NB4 (cell line): ENCODE results near the gene EIF4B.

ENCODE experiments used
- DNase-seq: peaks from one replicate; pipeline ENCODE4 v3.0.0; 2010; ENCODE audit warnings: low read depth
- H3K4me3 ChIP-seq: one replicate; pipeline ENCODE4 v1.5.1; 2011; ENCODE audit warnings: mild to moderate bottlenecking, low read depth, low read length, moderate library complexity
- MYC ChIP-seq: IDR thresholded peaks from 2 replicates; pipeline ENCODE4 v1.6.1; 2011; ENCODE audit warnings: low read depth, low read length
- POLR2A ChIP-seq: IDR thresholded peaks from 2 replicates; pipeline ENCODE4 v1.6.1; 2011; ENCODE audit warnings: mild to moderate bottlenecking; ENCODE audit not compliant: insufficient read length; ENCODE audit errors: extremely low read depth
- TF ChIP-seq, protein P1 (sequence below): IDR thresholded peaks from one replicate; pipeline ENCODE4 v1.5.1; 2012; ENCODE audit warnings: low read depth, low read length
- TF ChIP-seq, protein P2 (sequence below): IDR thresholded peaks from 2 replicates; pipeline ENCODE4 v1.6.1; 2011; ENCODE audit warnings: low read depth, low read length

EIF4B gene

DNA sequence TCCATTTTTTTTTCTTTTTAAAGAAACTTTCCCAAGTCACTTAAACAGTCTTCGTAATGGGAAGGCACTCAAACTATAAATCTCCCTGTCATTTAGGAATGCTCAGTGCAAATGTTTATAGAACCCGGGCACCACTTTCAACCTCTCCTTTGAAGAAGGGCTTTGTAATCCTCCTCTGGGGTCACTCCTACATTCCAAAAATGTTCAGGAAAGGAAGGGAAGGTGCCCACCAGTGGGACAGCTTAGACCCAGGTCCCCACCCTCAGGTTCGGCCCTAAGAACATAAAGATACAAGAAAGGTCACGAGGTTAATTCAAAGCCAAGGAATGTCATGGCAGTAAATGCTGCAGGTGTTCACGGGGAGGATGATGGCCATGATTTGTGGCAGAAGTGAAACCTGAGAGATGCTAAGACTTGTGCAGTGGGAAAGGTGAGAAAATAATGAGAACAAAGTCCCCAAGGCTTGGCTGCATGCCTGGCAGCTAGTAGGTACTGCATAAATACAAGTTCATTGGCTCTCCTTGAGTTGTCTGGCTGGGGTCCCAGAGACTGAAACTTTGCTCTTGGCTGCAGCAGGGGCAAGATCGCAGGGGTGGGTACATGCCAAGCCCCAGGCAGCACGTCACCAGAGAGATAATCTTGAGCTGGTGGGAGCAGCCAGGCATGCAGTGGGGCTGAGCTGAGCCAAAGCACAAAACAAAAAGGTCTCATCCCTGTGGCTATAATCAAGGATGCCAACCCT, 36.3 kb upstream of the EIF4B start:
- H3K4me3 ChIP-seq = no peak overlapping the region
- DNase-seq = no peak

GRCh38 chr12:52971679-52972329, 34.5 kb upstream of the EIF4B start:
- H3K4me3 ChIP-seq = no peak overlapping the region
- no peak for TF ChIP-seq MYC
- TF ChIP-seq, protein P1, sequence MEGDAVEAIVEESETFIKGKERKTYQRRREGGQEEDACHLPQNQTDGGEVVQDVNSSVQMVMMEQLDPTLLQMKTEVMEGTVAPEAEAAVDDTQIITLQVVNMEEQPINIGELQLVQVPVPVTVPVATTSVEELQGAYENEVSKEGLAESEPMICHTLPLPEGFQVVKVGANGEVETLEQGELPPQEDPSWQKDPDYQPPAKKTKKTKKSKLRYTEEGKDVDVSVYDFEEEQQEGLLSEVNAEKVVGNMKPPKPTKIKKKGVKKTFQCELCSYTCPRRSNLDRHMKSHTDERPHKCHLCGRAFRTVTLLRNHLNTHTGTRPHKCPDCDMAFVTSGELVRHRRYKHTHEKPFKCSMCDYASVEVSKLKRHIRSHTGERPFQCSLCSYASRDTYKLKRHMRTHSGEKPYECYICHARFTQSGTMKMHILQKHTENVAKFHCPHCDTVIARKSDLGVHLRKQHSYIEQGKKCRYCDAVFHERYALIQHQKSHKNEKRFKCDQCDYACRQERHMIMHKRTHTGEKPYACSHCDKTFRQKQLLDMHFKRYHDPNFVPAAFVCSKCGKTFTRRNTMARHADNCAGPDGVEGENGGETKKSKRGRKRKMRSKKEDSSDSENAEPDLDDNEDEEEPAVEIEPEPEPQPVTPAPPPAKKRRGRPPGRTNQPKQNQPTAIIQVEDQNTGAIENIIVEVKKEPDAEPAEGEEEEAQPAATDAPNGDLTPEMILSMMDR = no peak
- TF ChIP-seq, protein P2, sequence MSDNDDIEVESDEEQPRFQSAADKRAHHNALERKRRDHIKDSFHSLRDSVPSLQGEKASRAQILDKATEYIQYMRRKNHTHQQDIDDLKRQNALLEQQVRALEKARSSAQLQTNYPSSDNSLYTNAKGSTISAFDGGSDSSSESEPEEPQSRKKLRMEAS = no peak
- TF ChIP-seq POLR2A = no peak
- no peak for DNase-seq

More for the DNA sequence above, 36.3 kb upstream of the EIF4B start:
- TF ChIP-seq, protein P1 = no peak
- TF ChIP-seq POLR2A = no peak
- TF ChIP-seq, protein P2 = no peak
- TF ChIP-seq MYC = no peak

DNA sequence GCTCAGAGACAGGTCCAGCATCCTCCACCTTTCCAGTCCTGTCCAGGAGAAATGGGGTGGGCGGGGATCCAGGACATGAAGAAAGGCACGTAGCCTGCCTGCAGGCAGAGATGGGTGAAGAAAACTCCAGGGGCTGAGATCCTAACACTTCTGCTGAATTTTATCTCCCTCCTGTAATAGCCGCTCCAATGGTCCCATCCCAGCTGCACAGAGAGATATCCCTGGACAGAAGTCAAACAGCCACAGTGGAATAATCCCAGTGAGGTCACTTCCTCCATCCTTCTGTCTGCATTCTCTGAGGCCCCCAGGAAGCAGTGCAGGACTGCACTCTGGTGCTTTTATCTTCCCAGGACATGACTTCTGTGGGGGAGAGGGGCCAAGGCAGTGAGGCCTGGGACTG, 31.1 kb upstream of the EIF4B start:
- no peak for DNase-seq
- TF ChIP-seq, protein P1 = no peak
- no peak for TF ChIP-seq POLR2A
- H3K4me3 ChIP-seq = no peak overlapping the region

GRCh38 chr12:52975820-52976573, 30.3 kb upstream of the EIF4B start:
- H3K4me3 ChIP-seq = no peak overlapping the region
- no peak for TF ChIP-seq POLR2A
- TF ChIP-seq MYC = no peak
- TF ChIP-seq, protein P1 = no peak
- TF ChIP-seq, protein P2 = no peak
- DNase-seq = no peak

- DNase-seq = no peak
- no peak overlapping the region for H3K4me3 ChIP-seq
- no peak for TF ChIP-seq POLR2A
- TF ChIP-seq, protein P2 = no peak
These were observed 29.6 kb upstream of the EIF4B start for GRCh38 chr12:52976574-52977071.

- no peak overlapping the region for H3K4me3 ChIP-seq
- TF ChIP-seq, protein P2 = no peak
- TF ChIP-seq, protein P1 = no peak
- no peak for TF ChIP-seq MYC
- TF ChIP-seq POLR2A = no peak
- no peak for DNase-seq
These were observed 29.1 kb upstream of the EIF4B start for GRCh38 chr12:52977170-52977569.
